Brain microvascular endothelial cell (primary cell): Measurements from ENCODE around the gene KCNJ1.

Experiments
- DNase-seq: peaks from one replicate; pipeline ENCODE4 v3.0.0-alpha.2; 2020
- H3K27ac ChIP-seq: fragments of 250-450 bp; sonication (Bioruptor Pico); 2 replicates; pipeline ENCODE4 v1.5.1; 2020; ENCODE audit warnings: mild to moderate bottlenecking, moderate library complexity
- H3K27me3 ChIP-seq: fragments of 250-450 bp; sonication (Bioruptor Pico); replicated peaks from 2 replicates; pipeline ENCODE4 v1.5.1; 2020; ENCODE audit warnings: mild to moderate bottlenecking
- H3K36me3 ChIP-seq: fragments of 250-450 bp; sonication (Bioruptor Pico); replicated peaks from 2 replicates; pipeline ENCODE4 v1.5.1; 2020; ENCODE audit warnings: mild to moderate bottlenecking
- H3K4me3 ChIP-seq: 2 replicates; pipeline ENCODE4 v1.5.1; 2011; ENCODE audit warnings: low read depth, mild to moderate bottlenecking, control low read depth, low read length, moderate library complexity
- CTCF ChIP-seq: IDR thresholded peaks from 2 replicates; pipeline ENCODE4 v1.5.1; 2011; ENCODE audit warnings: low read depth, mild to moderate bottlenecking, moderate library complexity, low read length, control low read depth, inconsistent platforms; ENCODE audit errors: missing control alignments
- in situ Hi-C: cut with HindIII; loops from 2 replicates; pipeline ENCODE4 v1.10.0; 2017; ENCODE audit warnings: low sequenced_read_pairs, low pct_ligation_motif_present

KCNJ1 gene

GRCh38 chr11:128881221-128881620, 14.1 kb upstream of the KCNJ1 start:
- peaks cover 7% of the 10 kb centered on the region for H3K27me3 ChIP-seq
- no peak for TF ChIP-seq CTCF
- no peak for DNase-seq
- no peaks in the 10 kb centered on the region for H3K36me3 ChIP-seq
- no peak overlapping the region for H3K4me3 ChIP-seq
- no peak overlapping the region for H3K27ac ChIP-seq
- in situ Hi-C loops, result no loop called here

- no peak for TF ChIP-seq CTCF
- Histone ChIP-seq H3K27ac (no peak overlapping the region), H3K27me3 (peaks cover 5% of the 10 kb centered on the region), H3K4me3 (no peak overlapping the region), H3K36me3 (no peaks in the 10 kb centered on the region)
- no peak for DNase-seq
- in situ Hi-C loops, result no loop called here
Observed at GRCh38 chr11:128879817-128880216, 12.7 kb upstream of the KCNJ1 start.

- TF ChIP-seq CTCF, result no peak
- H3K27ac ChIP-seq, result no peak overlapping the region
- H3K4me3 ChIP-seq, result no peak overlapping the region
- no peak for DNase-seq
- H3K27me3 ChIP-seq, result peaks cover 5% of the 10 kb centered on the region
- H3K36me3 ChIP-seq, result no peaks in the 10 kb centered on the region
- in situ Hi-C loops, result no loop called here
Observed at GRCh38 chr11:128878455-128878854, 11.4 kb upstream of the KCNJ1 start.

- DNase-seq, result no peak
Observed at GRCh38 chr11:128877726-128878125, 10.6 kb upstream of the KCNJ1 start.

GRCh38 chr11:128876133-128876650, 9.1 kb upstream of the KCNJ1 start:
- Histone ChIP-seq H3K27me3 (no peaks in the 10 kb centered on the region), H3K27ac (no peak overlapping the region), H3K36me3 (no peaks in the 10 kb centered on the region), H3K4me3 (no peak overlapping the region)
- in situ Hi-C loops, result no loop called here
- no peak for TF ChIP-seq CTCF
- no peak for DNase-seq

More at GRCh38 chr11:128877726-128878125, 10.6 kb upstream of the KCNJ1 start:
- in situ Hi-C loops, result no loop called here
- H3K27me3 ChIP-seq, result peaks cover 3% of the 10 kb centered on the region
- no peak overlapping the region for H3K4me3 ChIP-seq
- H3K27ac ChIP-seq, result no peak overlapping the region
- no peak for TF ChIP-seq CTCF
- no peaks in the 10 kb centered on the region for H3K36me3 ChIP-seq

- H3K27me3 ChIP-seq, result no peaks in the 10 kb centered on the region
- no peak overlapping the region for H3K27ac ChIP-seq
- no peak for TF ChIP-seq CTCF
- in situ Hi-C loops, result no loop called here
- DNase-seq, result no peak
- H3K4me3 ChIP-seq, result no peak overlapping the region
- H3K36me3 ChIP-seq, result no peaks in the 10 kb centered on the region
Observed at GRCh38 chr11:128874427-128874826, 7.3 kb upstream of the KCNJ1 start.
